GM13976 (cell line): ENCODE measurements around the gene POMGNT2.

Experiments used
- DNase-seq: peaks from one replicate; pipeline ENCODE4 v3.0.0; 2012; ENCODE audit warnings: low spot score
- CTCF ChIP-seq: IDR thresholded peaks from 2 replicates; pipeline ENCODE4 v1.5.1; 2012; ENCODE audit warnings: borderline replicate concordance, mild to moderate bottlenecking; ENCODE audit not compliant: insufficient read depth; ENCODE audit errors: extremely low read depth, missing control alignments, control extremely low read depth
- in situ Hi-C: fragments of 300-500 bp; cut with MboI; formaldehyde crosslinking; loops from one replicate; pipeline ENCODE4 v1.12.0; 2022; ENCODE audit warnings: low sequenced_read_pairs, mixed read lengths, inconsistent platforms; ENCODE audit not compliant: unreplicated experiment

The POMGNT2 gene

DNA sequence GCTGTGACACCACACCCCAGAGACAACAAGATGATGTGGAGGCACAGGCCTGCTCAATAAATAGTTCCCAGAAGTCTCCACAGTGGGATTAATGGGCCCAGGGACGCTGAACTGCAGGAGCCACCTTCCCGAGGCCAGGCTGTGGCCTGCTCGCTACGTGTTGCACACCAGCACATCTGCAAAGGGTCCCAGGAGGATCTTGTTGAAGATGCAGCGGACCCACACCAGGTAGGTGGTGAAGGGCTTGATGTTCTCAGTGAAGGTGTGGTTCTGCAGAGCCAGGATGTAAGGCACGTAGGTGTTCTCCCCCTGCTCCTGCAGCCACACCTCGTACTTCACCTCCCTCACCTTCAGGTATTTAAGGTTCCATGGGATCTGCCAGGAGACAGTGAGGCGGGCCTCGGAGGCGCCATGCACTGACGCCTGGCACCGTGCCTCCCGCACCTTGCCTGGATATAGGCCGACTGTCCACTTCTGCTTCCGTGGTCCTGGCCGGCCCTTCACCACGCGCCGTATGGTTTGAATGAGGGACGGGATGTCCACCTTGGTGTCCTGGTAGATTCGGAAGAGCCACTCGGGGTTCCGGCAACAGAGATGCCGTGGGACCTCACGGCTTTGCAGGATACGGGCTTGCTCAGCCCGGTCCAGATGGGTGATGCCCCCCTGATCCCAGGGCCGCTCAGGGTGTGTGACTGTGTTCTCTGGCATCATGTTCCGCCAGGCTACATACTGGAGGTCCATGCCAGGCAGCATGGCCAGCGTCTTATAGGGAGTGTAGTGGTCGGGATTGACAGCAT, 26.1 kb downstream of the POMGNT2 start:
- no peak for DNase-seq
- TF ChIP-seq CTCF: no peak
- in situ Hi-C loops: no loop called here

- no peak for DNase-seq
Observed at GRCh38 chr3:43077707-43078106, 28.2 kb downstream of the POMGNT2 start.

GRCh38 chr3:43077261-43077660, 28.6 kb downstream of the POMGNT2 start:
- TF ChIP-seq CTCF: no peak
- no peak for DNase-seq
- in situ Hi-C loops: no loop called here

More at GRCh38 chr3:43077707-43078106, 28.2 kb downstream of the POMGNT2 start:
- in situ Hi-C loops: no loop called here
- TF ChIP-seq CTCF: no peak

GRCh38 chr3:43076857-43077256, 29.0 kb downstream of the POMGNT2 start:
- in situ Hi-C loops: no loop called here

DNA sequence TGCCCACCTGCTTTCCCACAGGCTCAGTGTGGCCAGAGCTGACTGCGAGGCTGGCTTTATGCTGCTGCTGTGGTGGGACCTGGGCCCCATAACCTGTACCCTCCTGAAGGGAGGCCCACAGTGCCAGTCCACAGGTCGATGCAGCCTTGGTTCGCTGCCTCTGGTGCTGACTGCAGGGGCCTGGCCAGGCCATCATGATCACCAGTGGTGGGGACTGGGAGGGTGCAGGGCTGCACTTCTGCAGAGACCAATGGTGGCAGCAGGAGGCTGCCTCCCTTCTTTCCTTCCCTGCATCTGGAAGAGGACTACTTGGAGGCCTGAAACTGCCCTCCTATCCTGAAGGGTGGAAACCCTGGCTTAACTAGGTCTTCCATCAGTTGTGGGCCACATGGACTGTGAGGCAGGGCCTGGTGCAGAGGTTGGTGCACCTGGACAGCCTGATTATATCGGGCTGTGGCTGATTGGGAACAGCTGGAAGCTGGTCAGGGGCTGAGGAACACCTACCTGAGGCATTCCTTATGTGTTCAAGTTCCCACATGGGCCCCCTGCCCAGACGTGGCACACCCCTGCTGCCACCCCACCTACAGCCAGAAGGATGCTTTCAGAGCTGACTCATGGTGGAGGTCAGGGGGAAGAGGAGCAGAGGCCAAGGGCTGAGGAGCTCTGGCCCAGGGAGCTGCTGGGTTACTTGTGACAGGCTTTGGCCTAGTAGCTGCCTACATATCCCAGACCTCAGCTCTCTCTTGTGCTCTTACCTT, 29.8 kb downstream of the POMGNT2 start:
- no peak for DNase-seq
- in situ Hi-C loops: no loop called here
- TF ChIP-seq CTCF: no peak

More at GRCh38 chr3:43076857-43077256, 29.0 kb downstream of the POMGNT2 start:
- no peak for TF ChIP-seq CTCF
- no peak for DNase-seq

- TF ChIP-seq CTCF: no peak
- in situ Hi-C loops: no loop called here
- no peak for DNase-seq
Observed at GRCh38 chr3:43074901-43075689, 30.8 kb downstream of the POMGNT2 start.
